ENCODE results near the gene SCN4B.
"Not testable (repeated sequence)": the region's sequence is repeated elsewhere in the genome, so short reads cannot be mapped to it uniquely, and the experiment has no call there.

The SCN4B gene, protein sequence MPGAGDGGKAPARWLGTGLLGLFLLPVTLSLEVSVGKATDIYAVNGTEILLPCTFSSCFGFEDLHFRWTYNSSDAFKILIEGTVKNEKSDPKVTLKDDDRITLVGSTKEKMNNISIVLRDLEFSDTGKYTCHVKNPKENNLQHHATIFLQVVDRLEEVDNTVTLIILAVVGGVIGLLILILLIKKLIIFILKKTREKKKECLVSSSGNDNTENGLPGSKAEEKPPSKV

DNA sequence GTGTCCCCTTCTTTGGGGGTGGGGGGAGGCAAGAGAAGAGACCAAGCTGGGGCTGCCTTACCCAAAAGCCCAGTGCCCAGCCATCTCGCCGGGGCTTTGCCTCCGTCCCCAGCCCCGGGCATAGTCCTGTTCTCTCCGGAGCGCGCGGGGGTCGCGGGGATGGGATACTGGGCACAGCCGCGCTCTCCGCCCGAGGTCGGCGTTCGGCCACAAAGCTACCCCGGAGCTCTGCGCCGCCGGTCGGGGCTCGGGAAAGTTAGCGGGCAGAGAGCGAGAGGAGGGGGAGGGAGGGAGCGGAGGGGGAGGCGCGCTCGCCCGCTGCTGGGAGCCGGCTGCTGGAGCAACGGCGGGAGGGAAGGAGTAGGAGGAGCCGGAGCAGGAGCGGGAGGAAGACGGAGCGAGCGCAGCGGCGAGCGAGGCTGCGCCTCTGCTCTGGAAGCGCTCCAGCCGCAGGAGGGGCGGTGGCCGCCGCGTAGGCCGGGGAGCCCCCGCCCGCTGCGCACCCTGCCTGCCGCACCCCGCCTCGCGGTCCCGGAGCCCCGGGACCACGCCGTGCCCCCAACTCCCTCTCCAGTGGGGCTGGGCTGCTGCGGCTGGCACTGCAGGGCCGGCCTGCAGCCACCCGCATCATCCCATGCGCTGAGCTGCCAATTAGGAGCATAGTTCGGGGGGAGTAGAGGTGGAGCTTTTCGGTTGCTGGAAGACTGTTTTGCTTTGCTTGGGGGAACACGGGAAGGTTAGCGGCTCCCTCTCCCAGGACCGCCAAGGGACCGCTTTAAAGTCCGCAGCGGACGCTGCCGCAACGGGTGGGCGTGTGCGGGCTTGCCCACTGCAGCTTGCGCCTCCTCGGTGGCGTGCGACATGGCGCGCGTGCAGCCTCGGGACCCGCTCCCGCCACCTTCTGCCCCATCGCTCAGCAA, at the start of gene SCN4B:
SCN4B (minus strand) TSS at position 272 of the 920 bp plus-strand sequence; CDS start at position 122, 150 bp downstream.
- no peak for DNase-seq (ENCODE audit: low spot score)

DNA sequence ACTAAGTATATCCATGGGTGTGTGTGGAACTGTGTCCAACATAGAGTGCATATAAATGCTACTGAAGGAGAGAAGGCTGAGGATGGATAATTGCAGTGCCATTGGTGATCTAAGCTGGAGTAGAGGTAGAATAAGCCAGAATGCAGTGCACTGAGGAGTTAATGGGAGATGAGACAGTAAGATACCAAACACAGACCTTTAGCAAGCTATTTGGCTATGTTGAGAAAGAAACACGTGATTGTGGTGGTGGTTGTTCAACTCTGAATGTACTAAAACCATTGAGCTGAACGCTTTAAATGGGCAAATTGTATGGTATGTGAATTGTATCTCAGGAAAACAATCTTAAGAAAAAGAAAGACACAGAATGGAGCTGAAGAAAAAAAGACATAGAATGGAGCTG, 49.3 kb upstream of the SCN4B start:
- no peak for DNase-seq (ENCODE audit: low spot score)

DNA sequence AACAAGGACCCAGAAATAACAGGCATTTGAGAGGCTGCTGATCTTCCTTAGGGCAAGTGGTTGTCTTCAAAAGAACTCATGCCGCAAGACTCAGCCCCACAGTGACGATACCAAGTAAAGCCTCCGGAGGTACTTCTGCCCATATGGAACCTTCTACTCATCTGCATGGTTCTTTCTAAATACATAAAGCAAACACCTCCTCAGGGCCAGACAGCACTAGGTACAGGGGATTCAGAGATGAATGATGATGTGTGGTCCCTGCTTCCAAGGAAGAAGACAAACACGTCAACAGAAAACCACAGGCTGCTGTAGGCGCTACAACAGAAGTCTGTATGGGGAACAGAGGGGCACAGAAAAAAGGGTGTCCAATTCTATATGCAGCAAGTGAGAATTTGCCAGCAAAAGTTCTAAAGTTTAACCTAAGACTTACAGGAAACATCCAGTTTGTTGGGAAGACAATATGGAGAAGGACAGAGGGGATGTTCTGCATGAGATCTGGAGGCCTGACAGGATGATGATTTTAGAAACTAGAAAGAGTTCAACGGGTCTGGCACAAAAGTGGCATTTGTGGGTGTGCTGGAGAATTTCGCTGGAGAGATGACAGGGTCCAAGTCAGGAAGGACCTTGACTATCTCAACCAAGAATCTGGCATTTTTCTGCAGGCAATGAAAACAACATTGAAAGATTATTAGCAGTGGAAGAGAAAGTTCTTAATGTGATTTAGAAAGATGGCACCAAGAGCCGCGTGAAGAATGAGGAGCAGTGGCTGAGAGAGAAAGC, 48.5 kb upstream of the SCN4B start:
- peak; percentile 25 for DNase-seq (ENCODE audit: low spot score)

DNA sequence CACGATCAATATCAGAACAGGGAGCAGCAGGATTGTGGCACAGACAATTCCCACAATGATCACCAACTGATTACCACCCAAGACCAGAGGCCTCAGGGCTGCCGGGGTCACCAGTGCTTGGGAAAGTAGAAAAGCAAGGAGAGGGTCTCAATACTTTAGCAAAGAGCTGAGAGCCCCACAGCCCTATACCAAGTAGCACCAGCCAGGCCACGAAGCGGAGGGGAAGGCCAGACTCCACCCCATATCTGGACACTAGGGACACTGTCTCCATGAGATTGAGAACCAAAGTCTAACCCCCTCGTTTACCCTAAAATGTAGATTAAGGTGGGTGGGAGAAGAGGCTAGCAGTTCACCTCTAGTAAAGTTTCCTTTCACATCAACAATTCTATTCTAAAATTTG, 47.9 kb upstream of the SCN4B start:
- no peak for DNase-seq (ENCODE audit: low spot score)

DNA sequence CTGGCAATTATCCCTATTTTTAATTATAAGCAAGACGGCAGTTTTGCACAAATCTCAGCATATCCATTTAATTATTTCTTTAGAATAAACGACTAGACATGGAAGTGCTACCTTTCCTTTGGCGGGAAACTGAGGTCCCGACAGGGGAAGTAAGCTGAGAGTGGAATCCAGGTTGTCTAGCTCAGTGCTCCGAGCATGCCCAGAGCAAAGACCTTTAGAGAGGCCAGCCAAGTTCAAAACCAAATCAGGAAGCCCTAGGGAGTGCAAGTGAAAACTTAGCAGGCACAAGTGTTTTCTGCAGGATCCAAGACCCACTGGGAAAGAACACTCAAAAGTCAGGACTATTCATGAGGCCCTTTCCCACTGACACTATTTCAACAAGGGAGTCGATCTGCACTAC, 46.5 kb upstream of the SCN4B start:
- DNase-seq (ENCODE audit: low spot score), result no peak

DNA sequence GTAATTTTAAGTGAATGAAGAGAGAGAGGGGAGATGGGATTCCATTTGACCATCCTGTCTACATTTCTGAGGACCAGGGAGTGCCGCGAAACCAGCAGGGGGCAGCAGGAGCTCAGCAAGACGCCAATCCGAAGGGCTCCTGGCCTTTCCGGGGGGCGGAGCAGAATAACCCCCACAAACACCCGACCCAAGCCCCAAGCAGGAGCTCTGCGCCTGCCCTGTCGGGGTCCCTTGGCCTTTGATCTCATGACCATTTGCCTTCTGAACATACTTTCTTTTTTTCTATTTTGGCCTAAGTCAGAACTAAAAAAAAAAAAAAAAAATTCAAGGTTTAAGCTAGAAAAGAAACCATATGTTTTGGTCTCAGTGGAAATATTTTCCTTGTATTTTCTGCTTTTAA, 45.7 kb upstream of the SCN4B start:
- peak; percentile 81 for DNase-seq (ENCODE audit: low spot score)

DNA sequence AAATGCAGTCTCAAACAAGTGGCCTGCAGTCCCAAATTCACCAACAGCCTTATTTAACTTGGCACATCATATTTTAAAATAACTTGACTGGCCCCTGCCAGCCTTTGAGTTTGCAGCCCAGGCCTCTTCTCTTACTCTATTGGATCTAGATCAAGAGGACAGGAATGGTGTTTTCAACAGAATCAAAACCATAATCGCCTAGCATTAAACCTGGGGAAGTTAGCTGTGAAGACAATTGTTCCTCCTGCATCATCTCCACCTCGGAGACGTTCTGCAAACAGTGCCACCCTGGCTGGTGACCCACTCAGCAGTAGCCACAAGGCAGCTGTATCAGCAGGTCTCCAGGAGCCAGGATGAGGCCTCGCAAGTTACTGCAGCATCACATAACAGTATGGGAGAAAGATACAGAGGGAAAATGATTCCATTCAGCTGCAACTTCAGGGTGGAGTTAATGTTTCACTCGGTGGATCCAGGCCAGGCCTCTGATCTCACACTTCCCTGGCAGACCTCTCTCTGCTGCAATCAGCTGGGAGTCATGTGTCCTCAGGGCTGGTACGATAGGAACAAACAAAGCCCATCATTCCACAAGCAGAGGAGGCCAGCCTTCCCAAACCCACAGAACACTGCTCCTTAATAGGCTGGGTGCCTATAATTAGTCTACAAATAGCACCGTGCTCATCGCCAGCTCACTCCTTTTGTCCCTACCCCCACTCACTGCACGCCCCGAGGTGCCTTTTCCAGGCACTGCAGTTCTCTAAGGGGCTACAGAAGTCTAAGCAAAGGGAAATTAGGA, 42.4 kb upstream of the SCN4B start:
- no peak for DNase-seq (ENCODE audit: low spot score)

DNA sequence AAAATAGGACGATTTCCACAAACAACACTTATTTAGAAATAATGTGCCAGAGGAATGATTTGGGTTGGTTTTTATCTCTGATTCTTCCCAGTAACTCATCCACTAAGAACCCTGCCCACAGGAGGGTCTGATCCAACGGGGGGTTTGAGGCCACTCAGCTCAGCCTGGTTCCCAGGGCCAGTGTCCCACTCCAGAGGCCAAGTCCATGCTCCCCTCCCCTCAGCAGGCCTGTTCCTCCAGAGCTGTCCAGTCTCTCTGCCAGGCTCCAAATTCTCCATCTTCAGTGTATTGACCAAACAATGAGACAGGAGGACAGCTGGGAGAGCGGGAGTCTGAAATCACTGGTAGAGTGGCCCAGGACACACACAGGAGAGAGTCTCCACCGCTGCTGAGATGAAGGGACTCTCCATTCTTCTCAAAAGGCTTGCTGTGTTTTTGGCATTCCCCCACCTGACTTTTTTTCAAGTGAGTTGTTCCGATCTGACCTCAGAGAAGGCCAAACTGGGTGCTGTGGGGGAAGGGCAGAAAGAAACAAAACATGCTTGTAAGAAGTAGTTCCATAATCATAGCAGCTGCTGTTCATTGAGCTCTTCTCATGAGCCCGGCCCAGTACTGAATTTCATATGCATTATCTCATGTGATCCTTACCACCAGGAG, 41.4 kb upstream of the SCN4B start:
- no peak for DNase-seq (ENCODE audit: low spot score)

DNA sequence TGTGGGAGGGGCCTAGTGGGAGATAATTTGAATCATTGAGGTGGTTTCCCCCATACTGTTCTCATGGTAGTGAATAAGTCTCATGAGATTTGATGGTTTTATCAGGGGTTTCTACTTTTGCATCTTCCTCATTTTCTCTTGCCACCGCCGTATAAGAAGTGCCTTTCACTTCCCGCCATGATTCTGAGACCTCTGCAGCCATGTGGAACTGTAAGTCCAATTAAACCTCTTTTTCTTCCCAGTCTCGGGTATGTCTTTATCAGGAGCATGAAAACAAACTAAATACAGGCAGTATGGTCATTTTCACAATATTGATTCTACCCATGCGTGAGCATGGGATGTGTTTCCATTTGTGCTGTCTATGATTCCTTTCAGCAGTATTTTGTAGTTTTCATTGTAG, 40.2 kb upstream of the SCN4B start:
- not testable (repeated sequence) for DNase-seq (ENCODE audit: low spot score)

DNA sequence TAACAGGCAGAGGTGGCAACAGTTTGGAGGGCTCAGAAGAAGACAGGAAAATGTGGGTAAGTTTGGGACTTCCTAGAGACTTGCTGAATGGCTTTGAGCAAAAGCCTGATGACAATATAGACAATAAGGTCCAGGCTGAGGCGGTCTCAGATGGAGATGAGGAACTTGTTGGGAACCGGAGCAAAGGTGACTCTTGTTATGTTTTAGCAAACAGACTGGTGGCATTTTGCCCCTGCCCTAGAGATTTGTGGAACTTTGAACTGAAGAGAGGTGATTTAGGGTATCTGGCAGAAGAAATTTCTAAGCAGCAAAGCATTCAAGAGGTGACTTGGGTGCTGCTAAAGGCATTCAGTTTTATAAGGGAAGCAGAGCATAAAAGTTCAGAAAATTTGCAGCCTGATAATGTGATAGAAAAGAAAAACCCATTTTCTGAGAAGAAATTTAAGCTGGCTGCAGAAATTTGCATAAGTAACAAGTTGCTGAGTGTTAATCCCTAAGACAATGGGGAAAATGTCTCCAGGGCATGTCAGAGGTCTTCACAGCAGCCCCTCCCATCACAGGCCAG, 38.4 kb upstream of the SCN4B start:
- DNase-seq (ENCODE audit: low spot score), result not testable (repeated sequence)

DNA sequence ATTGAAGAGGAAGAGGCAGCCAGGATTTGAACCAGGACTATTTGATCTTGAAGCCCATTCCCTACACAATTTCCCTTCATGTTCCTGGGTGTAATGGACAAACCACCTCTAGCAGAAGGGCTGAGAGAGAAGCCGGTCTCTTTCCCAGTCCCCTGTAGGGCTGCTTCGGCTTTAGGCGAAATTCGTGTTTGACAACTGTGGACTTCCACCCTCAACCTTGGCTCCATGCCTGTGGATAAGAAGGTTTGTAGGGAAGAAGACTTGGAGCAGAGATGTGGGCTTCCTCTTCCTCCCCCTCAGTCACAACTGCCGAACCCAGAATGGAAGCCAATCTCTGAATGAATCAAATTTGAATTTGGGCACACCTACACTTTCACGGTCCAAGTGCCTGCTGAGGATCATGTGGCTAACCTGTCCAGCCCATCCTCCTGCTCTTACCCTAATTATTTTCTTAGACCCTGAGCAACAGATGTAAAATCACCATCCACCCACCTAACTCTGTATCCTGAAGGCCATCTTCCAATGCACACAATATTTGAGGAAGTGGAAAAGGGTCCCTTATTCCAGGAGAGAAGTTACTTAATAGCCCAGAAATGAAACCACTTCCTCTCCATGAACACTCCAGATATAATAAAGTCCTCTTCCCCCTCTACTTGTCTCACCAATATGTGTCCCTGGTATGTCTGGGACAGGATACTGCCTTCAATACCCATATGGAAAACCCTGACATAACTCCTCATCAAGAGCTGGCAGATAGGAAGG, 33.9 kb upstream of the SCN4B start:
- DNase-seq (ENCODE audit: low spot score), result no peak

DNA sequence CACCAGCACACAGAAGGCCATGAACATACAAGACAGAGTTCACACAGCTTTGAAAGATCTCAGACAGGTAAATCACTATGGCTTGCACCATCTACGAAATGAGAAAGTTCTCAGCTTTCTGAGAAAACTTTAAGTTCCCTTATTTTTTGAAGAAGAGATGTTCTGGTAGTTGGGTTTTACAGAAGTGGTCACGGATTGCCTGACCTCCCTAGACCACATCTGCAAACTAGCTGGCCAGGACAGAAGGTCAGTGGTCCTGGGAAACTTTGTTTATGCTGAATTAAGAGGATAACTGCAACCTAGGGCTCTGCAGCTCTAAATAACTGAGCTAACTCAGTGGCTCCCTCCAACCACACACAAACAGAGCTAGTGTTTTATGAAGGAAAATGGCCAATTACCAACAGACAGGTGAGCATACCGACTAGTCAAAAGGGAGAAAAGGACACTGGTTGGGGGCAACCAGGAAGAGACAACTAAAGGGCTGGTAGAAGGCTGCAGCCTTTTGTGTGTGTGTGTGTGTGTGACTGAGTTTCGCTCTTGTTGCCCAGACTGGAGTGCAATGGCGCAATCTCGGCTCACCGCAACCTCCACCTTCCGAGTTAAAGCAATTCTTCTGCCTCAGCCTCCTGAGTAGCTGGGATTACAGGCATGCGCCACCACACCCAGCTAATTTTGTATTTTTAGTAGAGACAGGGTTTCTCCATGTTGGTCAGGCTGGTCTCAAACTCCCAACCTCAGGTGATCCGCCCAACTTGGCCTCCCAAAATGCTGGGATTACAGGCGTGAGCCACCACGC, 32.4 kb upstream of the SCN4B start:
- no peak for DNase-seq (ENCODE audit: low spot score)

DNA sequence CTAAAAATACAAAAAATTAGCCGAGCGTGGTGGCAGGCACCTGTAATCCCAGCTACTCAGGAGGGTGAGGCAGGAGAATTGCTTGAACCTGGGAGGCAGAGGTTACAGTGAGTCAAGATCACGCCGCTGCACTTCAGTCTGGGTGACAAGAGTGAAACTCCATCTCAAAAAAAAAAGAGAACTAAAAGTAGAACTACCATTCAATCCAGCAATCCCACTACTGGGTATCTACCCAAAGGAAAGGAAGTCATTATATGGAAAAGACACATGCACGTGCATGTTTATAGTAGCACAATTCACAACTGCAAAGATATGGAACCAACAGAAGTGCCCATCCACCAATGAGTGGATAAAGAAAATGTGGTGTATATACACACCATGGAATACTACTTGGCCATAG, 31.1 kb upstream of the SCN4B start:
- DNase-seq (ENCODE audit: low spot score), result not testable (repeated sequence)

DNA sequence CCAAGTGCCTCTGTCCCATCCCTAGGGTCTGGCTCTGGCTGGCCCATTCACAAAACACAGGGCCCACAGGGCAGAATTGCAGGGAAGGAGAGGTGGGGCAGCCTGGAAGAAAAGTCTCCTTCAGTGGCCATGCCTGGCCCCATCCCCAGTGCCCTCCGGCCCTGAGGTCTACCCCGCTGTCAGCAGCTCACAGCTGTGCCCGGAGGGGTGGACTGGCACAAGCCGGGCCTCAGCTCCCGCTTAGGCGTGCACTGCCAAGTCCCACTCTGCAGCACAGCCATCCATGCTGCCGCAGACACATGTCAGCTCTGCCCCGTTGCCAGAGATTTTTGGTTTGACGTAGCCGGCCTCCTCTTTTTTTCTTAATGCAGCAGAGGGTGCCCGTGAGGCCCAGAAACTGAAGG, 27.7 kb upstream of the SCN4B start:
- no peak for DNase-seq (ENCODE audit: low spot score)

DNA sequence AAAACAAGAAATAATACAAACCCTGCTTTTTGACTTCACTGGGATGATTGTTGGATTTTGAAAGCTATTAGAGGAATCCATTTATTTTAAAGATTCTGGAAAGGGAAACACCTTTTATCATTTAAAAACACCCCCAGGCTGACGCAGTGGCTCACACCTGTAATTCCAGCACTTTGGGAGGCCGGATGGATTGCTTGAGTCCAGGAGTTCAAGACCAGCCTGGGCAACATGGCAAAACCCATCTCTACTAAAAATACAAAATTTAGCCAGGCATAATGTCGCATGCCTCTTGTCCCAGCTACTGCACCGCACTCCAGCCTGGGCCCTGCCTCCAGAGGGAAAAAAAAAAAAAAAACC, 24.1 kb upstream of the SCN4B start:
- DNase-seq (ENCODE audit: low spot score), result no peak

DNA sequence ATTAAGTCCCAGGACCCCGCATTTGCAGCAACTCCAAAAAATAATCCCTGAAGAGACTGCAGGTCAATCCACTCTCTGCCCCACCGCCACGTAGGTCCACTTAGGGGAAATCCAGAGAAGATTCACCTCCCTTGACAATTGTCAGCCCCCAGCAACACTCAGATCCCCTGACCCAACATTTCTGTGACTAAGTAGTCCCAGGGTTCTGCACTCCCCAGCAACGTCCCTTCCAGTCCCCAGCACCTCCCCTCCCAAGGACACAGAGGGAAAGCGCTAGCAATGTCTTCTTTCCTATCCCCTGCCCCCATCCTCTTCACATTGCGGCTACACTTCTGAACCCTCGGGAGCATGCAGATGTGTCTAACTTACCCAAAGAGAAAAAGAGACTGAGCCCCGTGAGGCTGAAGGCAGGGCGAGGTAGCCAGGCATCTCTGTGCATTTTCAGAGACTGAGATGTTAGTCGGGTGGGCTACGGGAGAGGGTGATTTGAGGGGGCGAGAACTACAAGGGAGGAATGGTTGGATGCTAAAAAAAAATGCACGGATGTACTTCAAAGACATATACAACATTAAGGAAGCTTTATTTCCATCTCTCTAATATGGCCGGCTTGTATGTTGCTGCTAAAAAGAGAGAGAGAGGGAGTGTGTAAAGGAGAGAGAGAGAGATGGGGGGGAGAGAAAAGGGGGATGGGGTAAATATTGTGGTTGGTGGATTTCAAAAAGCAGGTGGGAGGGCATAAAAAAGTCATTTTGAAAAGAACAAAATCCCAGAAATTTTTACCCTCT, 23.6 kb upstream of the SCN4B start, which contains the start of gene SCN2B:
SCN2B (minus strand) TSS at position 647 of the 785 bp plus-strand sequence; CDS start at position 439, 208 bp downstream.
- DNase-seq (ENCODE audit: low spot score), result no peak

DNA sequence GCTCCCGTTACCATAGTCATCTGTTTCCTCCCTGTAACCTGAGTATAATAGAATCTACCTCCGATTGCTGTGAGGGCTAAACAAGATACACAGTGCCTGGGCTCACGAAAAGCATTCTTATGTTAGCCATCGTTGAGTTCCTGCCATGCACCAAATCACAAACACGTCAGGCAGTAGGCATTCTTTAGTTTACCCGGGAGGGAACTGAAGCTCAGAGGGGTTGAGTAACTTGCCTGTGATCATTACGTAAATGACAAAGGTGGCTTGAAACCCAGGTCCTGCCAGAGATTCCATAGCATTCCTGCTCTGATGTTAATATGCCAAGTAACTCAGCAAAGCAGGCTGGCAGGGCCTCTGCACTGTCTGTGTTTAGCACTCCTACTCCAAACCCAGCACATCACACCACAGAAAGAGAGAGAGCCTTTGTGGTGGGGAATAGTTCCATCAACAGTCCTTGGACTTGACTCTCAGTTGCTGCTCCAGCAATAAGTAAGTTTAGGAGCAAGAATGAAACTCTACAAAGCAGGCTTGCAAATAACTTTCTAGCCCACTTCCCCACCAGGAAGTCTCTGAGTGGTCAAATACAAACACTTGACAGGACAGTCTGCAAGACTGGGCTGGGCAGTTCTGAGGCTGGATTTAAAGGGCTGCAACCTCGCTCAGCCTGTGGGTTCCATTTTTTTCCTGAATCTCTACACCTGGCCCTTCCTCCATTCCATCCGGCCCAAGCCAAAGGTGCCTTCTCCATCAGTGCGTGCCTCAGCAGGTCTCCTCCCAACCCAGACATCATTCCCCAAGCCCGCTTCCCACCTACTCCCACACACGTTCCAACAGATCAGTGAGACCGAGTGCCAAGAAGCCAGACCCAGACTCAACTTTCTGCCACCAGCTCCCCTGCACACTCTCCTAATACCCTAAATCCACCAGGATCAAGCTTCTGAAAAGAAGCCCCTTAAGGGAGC, 22.7 kb upstream of the SCN4B start:
- DNase-seq (ENCODE audit: low spot score), result no peak

Data from CD4-positive, alpha-beta T cell treated with Interleukin-6 at 100 ng/mL for 8 hours (primary cell).